HepG2 (cell line): ENCODE data around the gene FAM117B. TPM values are rescaled to one million over a fixed set of nuclear protein-coding genes. Genes with fewer than 3 reads are reported as not detected.

Source experiments
- ATAC-seq: fragments of 200-7000 bp; cut with Tn5 transposase; 3 replicates; pipeline ENCODE4 v1.9.1; 2020; ENCODE audit warnings: mild to moderate bottlenecking, moderate library complexity
- BruUV-seq: library from RNA; stranded (reverse); fragments of 400-500 nt; replicated peaks from 2 replicates; lab custom pipeline; 2021; lab: Mats Ljungman, UMichigan
- CTCF ChIA-PET: fragments of 300-600 bp; formaldehyde crosslinking; extraction: SDS; loops from one replicate; lab custom pipeline; 2021; ENCODE audit warnings: low total read pairs, inconsistent platforms, low intra/inter-chr PET ratio; lab: Yijun Ruan, JAX
- POLR2A ChIA-PET: fragments of 350-600 bp; sonication (Branson Sonifier 250); formaldehyde crosslinking; loops from one replicate; lab custom pipeline; 2020; ENCODE audit warnings: antibody characterized with exemption, inconsistent platforms; lab: Yijun Ruan, JAX
- DNase-seq: peaks from one replicate; pipeline ENCODE4 v3.0.0-alpha.2; 2015; ENCODE audit warnings: low spot score
- FAIRE-seq: peaks from 3 replicates; lab custom pipeline; 2011; peaks lifted over from hg19 to GRCh38; lab: Jason Lieb, UNC
- H2AFZ ChIP-seq: one replicate; pipeline ENCODE4 v1.6.1; 2011; ENCODE audit warnings: low read length, inconsistent platforms
- H3K27ac ChIP-seq: fragments of 300-600 bp; 3 replicates; pipeline ENCODE4 v1.8.0; 2011; ENCODE audit warnings: mixed run types, mild to moderate bottlenecking, mixed read lengths, low read length, inconsistent platforms; ENCODE audit not compliant: insufficient read depth; ENCODE audit errors: extremely low read length
- H3K27me3 ChIP-seq, 2 experiments: fragments of 200-600 bp in 1 of 2; 2 replicates in 1 of 2; 3 replicates in 1 of 2; pipeline versions ENCODE4 v1.6.0 to v1.8.0; 2011; ENCODE audit warnings: low read length in 2 of 2, mild to moderate bottlenecking in 2 of 2, moderate library complexity in 2 of 2, inconsistent platforms in 1 of 2; ENCODE audit not compliant: insufficient read depth in 2 of 2, control insufficient read depth in 1 of 2
- H3K36me3 ChIP-seq, 2 experiments: fragments of 200-600 bp in 1 of 2; replicated peaks in 1 of 2; 2 replicates in 1 of 2; 3 replicates in 1 of 2; pipeline versions ENCODE4 v1.5.1 to v1.8.0; 2011; ENCODE audit warnings: low read length in 2 of 2, inconsistent platforms in 1 of 2; ENCODE audit not compliant: insufficient read depth in 2 of 2, control insufficient read depth in 1 of 2
- H3K4me1 ChIP-seq: 2 replicates; pipeline ENCODE4 v1.5.1; 2012; ENCODE audit warnings: low read length, inconsistent platforms; ENCODE audit not compliant: insufficient read depth
- H3K4me2 ChIP-seq: 2 replicates; pipeline ENCODE4 v1.6.0; 2011; ENCODE audit warnings: low read depth, low read length, inconsistent platforms
- H3K4me3 ChIP-seq, 3 experiments: fragments of 200-600 bp in 1 of 3; sonication (generic), shearing (Covaris generic) in 1 of 3; replicated peaks in 1 of 3; 2 replicates each; pipeline ENCODE4 v1.5.1; 2011 to 2016; ENCODE audit warnings: low read length in 3 of 3, inconsistent platforms in 2 of 3, low read depth in 2 of 3, mild to moderate bottlenecking in 2 of 3, control low read depth in 1 of 3, mixed read lengths in 1 of 3; ENCODE audit not compliant: insufficient read depth in 1 of 3
- H3K79me2 ChIP-seq: one replicate; pipeline ENCODE4 v1.6.1; 2011; ENCODE audit warnings: low read length, inconsistent platforms; ENCODE audit not compliant: insufficient read depth
- H3K9ac ChIP-seq: 2 replicates; pipeline ENCODE4 v1.6.0; 2011; ENCODE audit warnings: mild to moderate bottlenecking, low read depth, low read length, inconsistent platforms; ENCODE audit not compliant: insufficient read depth
- H3K9me3 ChIP-seq: 2 replicates; pipeline ENCODE4 v1.5.1; 2012; ENCODE audit warnings: mild to moderate bottlenecking, low read length
- H4K20me1 ChIP-seq: 2 replicates; pipeline ENCODE4 v1.6.0; 2011; ENCODE audit warnings: inconsistent platforms, mild to moderate bottlenecking, low read length, moderate library complexity; ENCODE audit not compliant: insufficient read depth
- DBP ChIP-seq: sonication (generic); formaldehyde crosslinking; IDR thresholded peaks from 2 replicates; pipeline ENCODE4 v1.4.0; 2020; ENCODE audit warnings: missing genetic modification reagents; ENCODE audit errors: not compliant biosample characterization
- EHMT2 ChIP-seq: fragments of 200-600 bp; sonication (generic); IDR thresholded peaks from 2 replicates; pipeline ENCODE4 v1.7.0; 2017; ENCODE audit warnings: antibody characterized with exemption, low read depth, low read length, borderline replicate concordance
- GATA4 ChIP-seq: sonication (generic); IDR thresholded peaks from 2 replicates; pipeline ENCODE4 v1.6.1; 2016; ENCODE audit warnings: antibody characterized with exemption, low read depth, borderline replicate concordance
- GTF2F1 ChIP-seq: fragments of 150-350 bp; IDR thresholded peaks from 2 replicates; pipeline ENCODE4 v1.6.1; 2014; ENCODE audit warnings: low read length
- HMG20A ChIP-seq: IDR thresholded peaks from 2 replicates; pipeline ENCODE4 v1.6.1; 2016; ENCODE audit warnings: borderline replicate concordance
- MBD4 ChIP-seq: IDR thresholded peaks from 2 replicates; pipeline ENCODE4 v1.6.1; 2012; ENCODE audit warnings: low read length, inconsistent platforms, borderline replicate concordance
- NAIF1 ChIP-seq: sonication (generic); formaldehyde crosslinking; IDR thresholded peaks from 2 replicates; pipeline ENCODE4 v1.5.0; 2020; ENCODE audit warnings: mild to moderate bottlenecking, missing genetic modification reagents, borderline replicate concordance
- REL ChIP-seq: sonication (generic); formaldehyde crosslinking; conservative IDR thresholded peaks from 2 replicates; pipeline ENCODE4 v1.8.0; 2022; ENCODE audit warnings: mild to moderate bottlenecking, missing genetic modification reagents, moderate library complexity
- RFX3 ChIP-seq: IDR thresholded peaks from 2 replicates; pipeline ENCODE4 v1.6.1; 2016; ENCODE audit warnings: missing biosample characterization, missing genetic modification reagents
- TFAP4 ChIP-seq: sonication (generic); IDR thresholded peaks from 2 replicates; pipeline ENCODE4 v1.6.1; 2016; ENCODE audit warnings: low read depth, borderline replicate concordance
- ZGPAT ChIP-seq: IDR thresholded peaks from 2 replicates; pipeline ENCODE4 v1.6.1; 2016; ENCODE audit warnings: mild to moderate bottlenecking
- ZMYM2 ChIP-seq: sonication (generic); formaldehyde crosslinking; IDR thresholded peaks from 2 replicates; pipeline ENCODE4 v1.8.0; 2022; ENCODE audit warnings: mild to moderate bottlenecking, missing genetic modification reagents
- ZNF33B ChIP-seq: sonication (generic); formaldehyde crosslinking; IDR thresholded peaks from 2 replicates; pipeline ENCODE4 v1.5.1; 2020; ENCODE audit warnings: mild to moderate bottlenecking, missing genetic modification reagents
- ZNF879 ChIP-seq: sonication (generic); formaldehyde crosslinking; IDR thresholded peaks from 2 replicates; pipeline ENCODE4 v1.8.1; 2023; ENCODE audit warnings: missing genetic modification reagents
- WGBS: methylation state at CpG from one replicate; pipeline ENCODE4 v1.1.6; 2017; ENCODE audit warnings: low lambda C conversion rate; 5-methylcytosine and 5-hydroxymethylcytosine counted together
- in situ Hi-C: cut with HindIII; loops from 2 replicates; pipeline ENCODE4 v1.10.0; 2017; ENCODE audit warnings: low pct_unique_long_range_greater_than_20kb; ENCODE audit not compliant: extremely low pct_ligation_motif_present
- intact Hi-C: fragments of 100-400 bp; cut with micrococcal nuclease; formaldehyde crosslinking; loops from one replicate; pipeline ENCODE4 v1.10.0; 2022; ENCODE audit not compliant: unreplicated experiment
- polyA plus RNA-seq, 8 experiments: library from polyadenylated mRNA; depleted of rRNA in 3 of 8; stranded (reverse) in 7 of 8; unstranded in 1 of 8; fragments of >200 nt; fragmentation: Illumina TruSeq in 4 of 8; extraction: Trizol in 4 of 8; gene quantifications; 2 replicates each; pipeline versions ENCODE4 v1.2.1 to v1.2.3, GENCODE V29; 2011 to 2016; ENCODE audit warnings: low read depth in 4 of 8, missing spikeins in 1 of 8, mixed read lengths in 1 of 8; ENCODE audit not compliant: insufficient read depth in 1 of 8
- total RNA-seq, 5 experiments: library from RNA; depleted of rRNA; stranded (reverse); fragments of >200 nt; fragmentation: Illumina TruSeq; extraction: Trizol; gene quantifications; 2 replicates each; pipeline ENCODE4 v1.2.3, GENCODE V29; 2016; ENCODE audit warnings: low read depth in 1 of 5

The FAM117B gene
- total and polyA plus RNA-seq, 2 of the 13 experiments (the other 11 are each of a cell fraction or from before 2014, with no cell fraction given) = 5.8 to 11.0 TPM

- CTCF ChIA-PET = no interaction called here
- ATAC-seq (no peak), FAIRE-seq (no peak), DNase-seq (no peak)
- Histone ChIP-seq H4K20me1 (peaks cover 9% of the 10 kb centered on the region; the same call in 1 of the 2 replicates), H3K27me3 (no peaks in the 10 kb centered on the region), H3K79me2 (peaks cover 5% of the 10 kb centered on the region), H3K4me1 (no peaks in the 10 kb centered on the region), H2AFZ (no peak overlapping the region), H3K27ac (no peak overlapping the region), H3K4me2 (no peak overlapping the region), H3K36me3 (peaks cover 2 to 30% of the 10 kb centered on the region in 2 experiments; a peak in 4 of 5 replicates), H3K9me3 (no peaks in the 10 kb centered on the region), H3K4me3 (no peak overlapping the region), H3K9ac (no peak overlapping the region)
- intact Hi-C loops = no loop called here
- TSS peak; percentile 16 for BruUV-seq
- TF ChIP-seq GTF2F1 (no peak), NAIF1 (CRISPR knock-in tag) (no peak), ZGPAT (CRISPR knock-in tag) (no peak), DBP (CRISPR knock-in tag) (no peak), MBD4 (no peak), EHMT2 (no peak), TFAP4 (no peak), ZNF33B (CRISPR knock-in tag) (no peak), HMG20A (no peak), RFX3 (CRISPR knock-in tag) (no peak), REL (CRISPR knock-in tag) (no peak), GATA4 (no peak), ZNF879 (CRISPR knock-in tag) (no peak), ZMYM2 (CRISPR knock-in tag) (no peak)
- in situ Hi-C loops = no loop called here
- WGBS = 98% methylated on average over 4 of the region's 4 CpGs
- POLR2A ChIA-PET = no interaction called here
These were observed 65.5 kb downstream of the FAM117B start for GRCh38 chr2:202700075-202700901.
